Naive thymus-derived CD8-positive, alpha-beta T cell (primary cell): Measurements from ENCODE around the gene CUL4A. TPM values are rescaled to one million over a fixed set of nuclear protein-coding genes. Genes with fewer than 3 reads are reported as not detected.

Experiments
- ATAC-seq, 2 donors: fragments of 150-1000 bp; cut with Tn5 transposase in 1 of 2; sonication (Bioruptor Pico), chemical (Tn5 transposase) in 1 of 2; 1 replicate in 1 of 2; 2 replicates in 1 of 2; pipeline ENCODE4 v1.10.0; 2021; ENCODE audit warnings: mild to moderate bottlenecking in 2 of 2, moderate library complexity in 2 of 2
- POLR2A ChIA-PET: fragments of 350-600 bp; sonication (Branson Sonifier 250); formaldehyde crosslinking; loops from one replicate; lab custom pipeline; 2021; ENCODE audit warnings: antibody characterized with exemption; lab: Charles Lee
- DNase-seq, 10 donors: peaks; one replicate each; pipeline versions ENCODE4 v3.0.0 to v3.0.0-alpha.2; 2020 to 2022
- H3K27ac Mint-ChIP-seq, 10 donors: one replicate each; pipeline ENCODE4 v1.8.0; 2020 to 2022; ENCODE audit warnings: mild to moderate bottlenecking in 10 of 10, mixed read lengths in 10 of 10, moderate library complexity in 4 of 10, inconsistent platforms in 1 of 10
- H3K27me3 Mint-ChIP-seq, 5 donors: one replicate each; pipeline ENCODE4 v1.8.0; 2021 to 2022; ENCODE audit warnings: mixed read lengths in 5 of 5
- H3K36me3 Mint-ChIP-seq, 3 donors: one replicate each; pipeline ENCODE4 v1.8.0; 2020 to 2022; ENCODE audit warnings: mixed read lengths in 3 of 3, mild to moderate bottlenecking in 2 of 3, inconsistent platforms in 1 of 3
- H3K4me1 Mint-ChIP-seq, 4 donors: one replicate each; pipeline ENCODE4 v1.8.0; 2021 to 2022; ENCODE audit warnings: mixed read lengths in 4 of 4
- H3K4me3 Mint-ChIP-seq, 10 donors: one replicate each; pipeline ENCODE4 v1.8.0; 2020 to 2022; ENCODE audit warnings: mild to moderate bottlenecking in 10 of 10, mixed read lengths in 10 of 10, moderate library complexity in 6 of 10, inconsistent platforms in 1 of 10
- H3K9me3 Mint-ChIP-seq, 9 donors: one replicate each; pipeline ENCODE4 v1.8.0; 2020 to 2022; ENCODE audit warnings: mixed read lengths in 9 of 9, mild to moderate bottlenecking in 3 of 9, inconsistent platforms in 1 of 9, moderate library complexity in 1 of 9
- polyA plus RNA-seq, 3 donors: library from polyadenylated mRNA; unstranded; fragments of 300-500 nt; fragmentation: Illumina TruSeq; gene quantifications; one replicate each; pipeline ENCODE4 v1.2.3, GENCODE V29; 2021
- total RNA-seq, 8 experiments: library from RNA in 2 of 8; stranded (reverse) in 2 of 8; gene quantifications; one replicate each; pipeline ENCODE4 v1.2.3 and lab custom pipeline; 2021 to 2026

The CUL4A gene
- total and polyA plus RNA-seq, 5 experiments from 2014 or later = 36.1 to 90.8 (median 49.2) TPM

- H3K4me1 Mint-ChIP-seq = peaks cover 7 to 19% (median 17%) of the 10 kb centered on the region in 4 donors
- H3K4me3 Mint-ChIP-seq = no peak overlapping the region
- peak overlapping the region in 2 of 10 donors; percentile 6 to 40 for H3K27ac Mint-ChIP-seq
- no peaks in the 10 kb centered on the region for H3K9me3 Mint-ChIP-seq
- POLR2A ChIA-PET = no interaction called here
- ATAC-seq = no peak
- H3K36me3 Mint-ChIP-seq = peaks cover 6 to 40% (median 8%) of the 10 kb centered on the region in 3 donors
- no peaks in the 10 kb centered on the region for H3K27me3 Mint-ChIP-seq
- no peak for DNase-seq
These were observed 7.0 kb downstream of the CUL4A start for GRCh38 chr13:113216254-113217048.

GRCh38 chr13:113218586-113218985, 9.2 kb downstream of the CUL4A start:
- Mint-ChIP-seq H3K36me3 (peaks cover 0 to 50% (median 2%) of the 10 kb centered on the region in 3 donors), H3K27ac (no peak overlapping the region), H3K9me3 (no peaks in the 10 kb centered on the region), H3K4me1 (peaks cover 15 to 28% (median 20%) of the 10 kb centered on the region in 4 donors), H3K4me3 (no peak overlapping the region), H3K27me3 (no peaks in the 10 kb centered on the region)
- POLR2A ChIA-PET = interaction anchor here (1.4 kb wide), 1 partner anchor 9 kb away, joined by 4 read pairs; the partner anchor contains the start of gene CUL4A
- no peak for ATAC-seq
- no peak for DNase-seq

- ATAC-seq (no peak), DNase-seq (no peak)
- Mint-ChIP-seq H3K9me3 (no peaks in the 10 kb centered on the region), H3K27me3 (no peaks in the 10 kb centered on the region), H3K4me1 (peaks cover 15 to 30% (median 18%) of the 10 kb centered on the region in 4 donors), H3K27ac (peak overlapping the region in 2 of 10 donors; percentile 13 to 67), H3K36me3 (peaks cover 0 to 58% (median 2%) of the 10 kb centered on the region in 3 donors), H3K4me3 (no peak overlapping the region)
- POLR2A ChIA-PET = interaction anchor here (1.4 kb wide), 1 partner anchor 10 kb away, joined by 4 read pairs; the partner anchor contains the start of gene CUL4A
These were observed 10.0 kb downstream of the CUL4A start for GRCh38 chr13:113219256-113219940.

- Mint-ChIP-seq H3K4me3 (no peak overlapping the region), H3K9me3 (no peaks in the 10 kb centered on the region), H3K27ac (peak overlapping the region in 1 of 10 donors; percentile 11), H3K36me3 (peaks cover 0 to 66% (median 2%) of the 10 kb centered on the region in 3 donors), H3K4me1 (peaks cover 15 to 31% (median 18%) of the 10 kb centered on the region in 4 donors), H3K27me3 (no peaks in the 10 kb centered on the region)
- no peak for DNase-seq
- POLR2A ChIA-PET = no interaction called here
- ATAC-seq = no peak
These were observed 10.8 kb downstream of the CUL4A start for GRCh38 chr13:113220141-113220598.

- Mint-ChIP-seq H3K4me1 (peaks cover 15 to 31% (median 18%) of the 10 kb centered on the region in 4 donors), H3K36me3 (peaks cover 0 to 73% (median 2%) of the 10 kb centered on the region in 3 donors), H3K4me3 (no peak overlapping the region), H3K27ac (peak overlapping the region in 3 of 10 donors; percentile 46 to 66 (median 58)), H3K9me3 (no peaks in the 10 kb centered on the region), H3K27me3 (no peaks in the 10 kb centered on the region)
- peak in 1 of 10 donors; percentile 22 for DNase-seq
- POLR2A ChIA-PET = no interaction called here
- peak; percentile 33 to 50 for ATAC-seq
These were observed 11.5 kb downstream of the CUL4A start for GRCh38 chr13:113220877-113221276.

GRCh38 chr13:113223070-113223469, 13.7 kb downstream of the CUL4A start:
- H3K4me1 Mint-ChIP-seq = peaks cover 15 to 31% (median 22%) of the 10 kb centered on the region in 4 donors
- H3K27ac Mint-ChIP-seq = peak overlapping the region in 2 of 10 donors; percentile 11 to 33

GRCh38 chr13:113224486-113224885, 15.1 kb downstream of the CUL4A start:
- Mint-ChIP-seq H3K4me3 (no peak overlapping the region), H3K9me3 (no peaks in the 10 kb centered on the region), H3K27ac (peak overlapping the region in 1 of 10 donors; percentile 9), H3K27me3 (no peaks in the 10 kb centered on the region), H3K4me1 (peaks cover 12 to 21% (median 20%) of the 10 kb centered on the region in 4 donors), H3K36me3 (peaks cover 2 to 96% (median 5%) of the 10 kb centered on the region in 3 donors)
- DNase-seq = no peak
- no peak for ATAC-seq
- POLR2A ChIA-PET = no interaction called here

More at GRCh38 chr13:113223070-113223469, 13.7 kb downstream of the CUL4A start:
- Mint-ChIP-seq H3K9me3 (no peaks in the 10 kb centered on the region), H3K27me3 (no peaks in the 10 kb centered on the region), H3K4me3 (no peak overlapping the region), H3K36me3 (peaks cover 2 to 90% (median 5%) of the 10 kb centered on the region in 3 donors)
- ATAC-seq (no peak), DNase-seq (no peak)
- POLR2A ChIA-PET = no interaction called here

- Mint-ChIP-seq H3K4me1 (peaks cover 7 to 18% (median 16%) of the 10 kb centered on the region in 4 donors), H3K4me3 (no peak overlapping the region), H3K27me3 (no peaks in the 10 kb centered on the region), H3K9me3 (no peaks in the 10 kb centered on the region), H3K36me3 (peaks cover 2 to 96% (median 5%) of the 10 kb centered on the region in 3 donors), H3K27ac (peak overlapping the region in 1 of 10 donors; percentile 46)
- ATAC-seq (no peak), DNase-seq (no peak)
- POLR2A ChIA-PET = no interaction called here
These were observed 16.1 kb downstream of the CUL4A start for GRCh38 chr13:113225515-113225914.

- DNase-seq (no peak), ATAC-seq (no peak)
- H3K9me3 Mint-ChIP-seq = no peaks in the 10 kb centered on the region
- peaks cover under 1 to 93% (median 5%) of the 10 kb centered on the region in 3 donors for H3K36me3 Mint-ChIP-seq
- H3K4me1 Mint-ChIP-seq = peaks cover 5 to 19% (median 11%) of the 10 kb centered on the region in 4 donors
- POLR2A ChIA-PET = interaction anchor here (1.1 to 1.9 kb wide), 2 partner anchors 9 to 17 kb away, joined by 3 to 8 read pairs; partner anchors contain the start of gene CUL4A
- H3K27ac Mint-ChIP-seq = peak overlapping the region in 7 of 10 donors; percentile 14 to 89 (median 48)
- no peak overlapping the region for H3K4me3 Mint-ChIP-seq
- no peaks in the 10 kb centered on the region for H3K27me3 Mint-ChIP-seq
These were observed 17.5 kb downstream of the CUL4A start for GRCh38 chr13:113226873-113227450.

- H3K4me1 Mint-ChIP-seq = peaks cover 0 to 11% (median 5%) of the 10 kb centered on the region in 4 donors
- ATAC-seq (no peak), DNase-seq (no peak)
- POLR2A ChIA-PET = no interaction called here
- H3K4me3 Mint-ChIP-seq = no peak overlapping the region
- no peaks in the 10 kb centered on the region for H3K9me3 Mint-ChIP-seq
- H3K27ac Mint-ChIP-seq = no peak overlapping the region
- no peaks in the 10 kb centered on the region for H3K27me3 Mint-ChIP-seq
- peaks cover 5 to 84% (median 7%) of the 10 kb centered on the region in 3 donors for H3K36me3 Mint-ChIP-seq
These were observed 19.7 kb downstream of the CUL4A start for GRCh38 chr13:113229161-113229560.

GRCh38 chr13:113229791-113230190, 20.4 kb downstream of the CUL4A start:
- Mint-ChIP-seq H3K4me1 (peaks cover 0 to 11% (median 4%) of the 10 kb centered on the region in 4 donors), H3K27ac (peak overlapping the region in 1 of 10 donors; percentile 77), H3K4me3 (no peak overlapping the region), H3K36me3 (peaks cover 5 to 83% (median 7%) of the 10 kb centered on the region in 3 donors), H3K27me3 (no peaks in the 10 kb centered on the region), H3K9me3 (no peaks in the 10 kb centered on the region)
- DNase-seq (no peak), ATAC-seq (no peak)
- POLR2A ChIA-PET = no interaction called here
